HEK293 (cell line): ENCODE results near the gene DNAH1.

Experiments
- CTCF ChIP-seq: fragments of 450-650 bp; formaldehyde crosslinking; IDR thresholded peaks from 2 replicates; pipeline ENCODE4 v1.5.1; 2016; ENCODE audit warnings: missing biosample characterization, missing genetic modification characterization
- YY1 ChIP-seq: fragments of 450-650 bp; formaldehyde crosslinking; IDR thresholded peaks from 2 replicates; pipeline ENCODE4 v1.5.1; 2018; ENCODE audit warnings: missing biosample characterization, missing genetic modification characterization
- ZNF274 ChIP-seq, 2 experiments: fragments of 200-500 bp in 1 of 2; fragments of 450-650 bp in 1 of 2; sonication (Bioruptor generic) in 1 of 2; formaldehyde crosslinking in 1 of 2; IDR thresholded peaks; 2 replicates each; pipeline versions ENCODE4 v1.5.1 to v1.6.1; 2014 to 2016; ENCODE audit warnings: borderline replicate concordance in 1 of 2, inconsistent platforms in 1 of 2, low read length in 1 of 2, missing biosample characterization in 1 of 2, missing genetic modification characterization in 1 of 2

- no peak for TF ChIP-seq CTCF
- TF ChIP-seq YY1 (tag by site-specific recombination), result no peak
- no peak for TF ChIP-seq ZNF274 (IDR thresholded peaks at IDR 0.05; ENCODE audit: low read length)
- TF ChIP-seq ZNF274 (tag by site-specific recombination; IDR thresholded peaks at IDR 0.05; ENCODE audit: borderline replicate concordance), result no peak
Measured at GRCh38 chr3:52269776-52270175, 46.3 kb upstream of the DNAH1 start.
